Fibroblast of skin of right biceps (primary cell): Measurements from ENCODE around the gene QRICH2.
"Not testable (repeated sequence)": the region's sequence is repeated elsewhere in the genome, so short reads cannot be mapped to it uniquely, and the experiment has no call there.

Source experiments
- DNase-seq: peaks from one replicate; pipeline ENCODE4 v3.0.0-alpha.2; 2013

Gene QRICH2

DNA sequence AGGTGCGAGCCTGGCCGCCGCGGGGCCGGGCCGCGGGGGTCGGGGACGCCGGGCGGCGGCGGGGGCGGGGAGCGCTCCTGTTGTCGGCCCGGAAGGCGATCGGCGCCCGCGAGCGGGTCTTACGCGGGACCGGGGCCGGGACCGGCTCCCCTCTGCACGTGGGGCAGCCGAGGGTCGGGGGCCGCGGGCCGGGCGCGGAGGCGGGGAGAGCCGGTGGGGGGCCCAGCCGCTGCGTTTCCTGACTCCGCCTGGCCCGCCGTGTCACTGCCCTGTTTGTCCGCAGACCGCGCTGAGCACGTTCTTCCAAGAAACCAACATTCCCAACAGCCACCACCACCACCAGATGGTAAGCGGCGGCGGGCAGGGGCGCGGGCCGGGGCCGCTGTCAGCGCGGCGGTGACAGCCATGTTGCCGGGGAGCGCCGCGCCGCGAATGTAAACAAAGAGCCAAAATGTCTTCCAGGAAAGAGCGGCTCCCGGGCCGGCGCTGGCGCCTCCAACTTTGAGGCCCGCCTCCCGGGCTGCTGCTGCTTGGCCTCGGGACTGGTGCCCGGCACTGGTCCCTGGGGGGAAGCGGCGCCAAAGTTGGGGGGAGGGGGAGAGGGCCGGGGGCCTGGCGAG lies 42.3 kb downstream of the QRICH2 start:
- DNase-seq: peak; percentile 51

GRCh38 chr17:76264755-76265623 lies 43.1 kb downstream of the QRICH2 start, which contains the start of gene UBALD2:
Gene UBALD2, plus strand, starts transcription at chr17:76265348. Its CDS starts 158 bp downstream, at chr17:76265506.
- DNase-seq: peak; percentile 100

GRCh38 chr17:76264425-76264754 lies 43.7 kb downstream of the QRICH2 start:
- no peak for DNase-seq

DNA sequence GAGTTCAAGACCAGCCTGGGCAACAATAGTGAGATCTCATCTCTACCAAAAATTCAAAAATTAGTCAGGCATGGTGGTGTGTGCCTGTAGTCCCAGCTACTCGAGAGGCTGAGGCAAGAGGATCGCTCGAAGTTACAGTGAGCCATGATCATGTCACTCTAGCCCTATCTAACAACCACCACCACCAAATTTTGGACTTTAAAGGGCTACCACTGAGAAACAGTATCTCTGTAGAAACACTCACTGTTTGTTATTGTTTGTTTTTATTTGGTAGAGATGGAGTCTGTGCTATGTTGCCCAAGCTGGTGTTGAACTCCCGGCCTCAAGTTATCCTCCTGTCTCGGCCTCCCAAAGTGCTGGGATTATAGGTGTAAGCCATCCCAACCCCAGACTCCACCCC lies 44.2 kb downstream of the QRICH2 start:
- no peak for DNase-seq

- DNase-seq: no peak
These were observed 45.2 kb downstream of the QRICH2 start for GRCh38 chr17:76262732-76263344.

DNA sequence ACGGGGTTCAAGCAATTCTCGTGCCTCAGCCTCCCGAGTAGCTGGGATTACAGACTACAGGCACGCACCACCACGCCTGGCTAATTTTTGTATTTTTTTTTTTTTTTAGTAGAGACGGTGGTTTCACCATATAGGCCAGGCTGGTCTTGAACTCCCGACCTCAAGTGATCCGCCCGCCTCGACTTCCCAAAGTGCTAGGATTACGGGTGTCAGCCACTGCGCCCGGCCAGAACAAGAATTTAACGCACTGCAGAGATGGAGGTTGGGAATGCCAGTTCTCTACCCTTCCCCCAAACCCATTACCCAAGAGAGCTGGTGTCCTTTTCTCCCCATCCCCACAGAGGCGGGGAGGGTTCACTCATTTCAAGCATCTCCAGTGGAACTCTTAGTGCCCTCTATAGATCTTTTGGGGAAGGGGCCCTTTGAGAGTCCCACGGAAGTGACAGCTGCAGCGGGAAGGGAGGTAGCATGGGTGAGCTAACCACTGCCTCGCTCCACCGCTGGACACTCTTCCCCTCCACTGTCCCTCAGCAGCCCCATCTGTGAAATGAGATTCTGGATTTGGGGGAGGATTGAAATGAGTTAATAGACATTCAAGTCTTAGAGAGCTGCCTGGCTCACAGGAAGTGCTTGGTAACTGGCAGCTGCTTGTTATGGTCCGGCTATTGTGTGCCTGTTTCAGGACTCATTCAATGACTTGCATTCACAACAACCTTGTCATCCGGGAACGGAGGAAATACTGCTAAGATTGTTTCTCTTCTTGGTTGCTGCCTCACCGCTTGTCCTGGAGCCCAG lies 46.5 kb downstream of the QRICH2 start:
- DNase-seq: peak; percentile 35

- DNase-seq: no peak
These were observed 47.4 kb downstream of the QRICH2 start for GRCh38 chr17:76260669-76261068.

GRCh38 chr17:76260220-76260619 lies 47.9 kb downstream of the QRICH2 start:
- no peak for DNase-seq

- DNase-seq: not testable (repeated sequence)
These were observed 51.5 kb downstream of the QRICH2 start for GRCh38 chr17:76256430-76257050.

GRCh38 chr17:76255801-76256429 lies 52.2 kb downstream of the QRICH2 start:
- no peak for DNase-seq

DNA sequence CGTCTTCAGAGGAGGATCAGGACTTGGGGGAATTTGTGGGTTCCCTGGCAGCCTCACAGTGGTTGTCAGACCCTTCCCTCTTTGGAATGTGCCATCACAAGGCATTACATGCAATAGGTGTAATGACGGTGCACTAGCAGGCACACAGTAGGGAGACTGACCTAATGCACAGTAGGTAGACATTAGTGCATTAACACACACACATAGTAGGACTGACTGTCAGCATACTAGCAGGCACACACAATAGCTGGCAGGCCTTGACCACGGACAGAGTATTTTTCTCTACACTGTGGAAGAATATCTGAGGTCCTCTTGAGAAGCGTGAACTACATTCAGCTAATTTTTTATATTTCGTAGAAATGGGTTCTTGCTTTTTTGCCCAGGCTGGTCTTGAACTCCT lies 53.8 kb downstream of the QRICH2 start:
- DNase-seq: no peak

GRCh38 chr17:76253841-76254240 lies 54.2 kb downstream of the QRICH2 start:
- no peak for DNase-seq

GRCh38 chr17:76252967-76253766 lies 54.9 kb downstream of the QRICH2 start:
- DNase-seq: not testable (repeated sequence)

DNA sequence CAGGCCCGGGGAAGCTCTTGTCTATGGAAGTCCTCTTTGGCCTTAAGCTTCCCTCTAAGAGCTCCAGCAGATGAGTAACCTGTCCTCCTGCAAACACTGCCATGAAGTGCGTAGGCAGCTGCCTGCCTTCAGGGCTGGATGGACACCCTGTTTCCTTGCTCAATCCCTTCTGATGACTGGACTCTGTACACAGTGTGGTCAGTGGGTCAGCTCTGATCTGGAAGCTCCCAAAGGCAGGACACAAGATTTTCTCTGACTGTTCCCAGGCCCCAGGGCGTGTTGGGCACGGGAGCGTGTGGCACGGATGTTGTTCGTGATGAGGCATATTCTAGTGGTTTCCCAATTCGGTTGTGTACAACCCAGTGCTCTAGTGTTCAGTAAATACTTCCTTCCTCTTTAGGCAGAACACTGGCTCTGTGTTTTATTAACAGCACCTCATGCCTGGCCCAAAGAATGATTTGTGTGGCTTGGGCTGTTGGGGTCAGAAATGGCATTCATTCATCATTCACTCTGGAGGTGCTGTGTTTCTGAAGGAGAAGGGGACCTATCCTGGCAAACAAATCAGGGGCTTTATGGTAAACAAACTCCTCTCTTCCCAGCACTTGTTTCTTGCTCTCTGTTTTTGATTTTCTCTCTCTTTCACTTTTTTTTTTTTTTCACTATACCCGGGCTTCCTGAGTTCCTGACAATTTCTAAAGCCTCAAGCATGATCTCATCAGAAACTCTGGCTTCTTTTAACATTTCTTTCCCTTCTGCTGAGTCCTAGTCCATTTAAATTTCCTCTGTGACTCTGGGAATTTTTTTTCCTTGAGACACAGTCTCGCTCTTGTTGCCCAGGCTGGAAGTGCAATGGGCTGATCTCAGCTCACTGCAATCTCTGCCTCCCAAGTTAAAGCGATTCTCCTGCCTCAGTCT lies 55.8 kb downstream of the QRICH2 start:
- no peak for DNase-seq

- no peak for DNase-seq
These were observed 56.5 kb downstream of the QRICH2 start for GRCh38 chr17:76251478-76252039.

DNA sequence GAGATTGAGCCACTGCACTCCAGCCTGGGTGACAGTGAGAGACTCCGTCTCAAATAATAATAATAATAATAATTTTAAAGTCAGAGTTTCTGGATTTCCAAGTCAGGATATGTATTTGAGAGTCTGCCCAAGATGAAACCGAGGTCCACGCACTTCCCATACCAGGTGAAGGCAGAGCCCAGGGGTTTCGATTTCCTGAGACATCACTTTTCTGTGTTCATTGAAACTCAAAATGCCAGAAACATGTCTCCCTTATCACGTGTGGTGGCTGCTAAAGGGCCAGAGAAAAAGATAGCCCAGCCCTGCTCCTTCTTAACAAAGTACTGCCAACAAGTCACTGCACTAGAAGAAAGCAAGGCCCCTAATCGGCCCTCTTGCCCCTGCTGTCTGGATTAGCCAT lies 57.9 kb downstream of the QRICH2 start:
- DNase-seq: no peak

DNA sequence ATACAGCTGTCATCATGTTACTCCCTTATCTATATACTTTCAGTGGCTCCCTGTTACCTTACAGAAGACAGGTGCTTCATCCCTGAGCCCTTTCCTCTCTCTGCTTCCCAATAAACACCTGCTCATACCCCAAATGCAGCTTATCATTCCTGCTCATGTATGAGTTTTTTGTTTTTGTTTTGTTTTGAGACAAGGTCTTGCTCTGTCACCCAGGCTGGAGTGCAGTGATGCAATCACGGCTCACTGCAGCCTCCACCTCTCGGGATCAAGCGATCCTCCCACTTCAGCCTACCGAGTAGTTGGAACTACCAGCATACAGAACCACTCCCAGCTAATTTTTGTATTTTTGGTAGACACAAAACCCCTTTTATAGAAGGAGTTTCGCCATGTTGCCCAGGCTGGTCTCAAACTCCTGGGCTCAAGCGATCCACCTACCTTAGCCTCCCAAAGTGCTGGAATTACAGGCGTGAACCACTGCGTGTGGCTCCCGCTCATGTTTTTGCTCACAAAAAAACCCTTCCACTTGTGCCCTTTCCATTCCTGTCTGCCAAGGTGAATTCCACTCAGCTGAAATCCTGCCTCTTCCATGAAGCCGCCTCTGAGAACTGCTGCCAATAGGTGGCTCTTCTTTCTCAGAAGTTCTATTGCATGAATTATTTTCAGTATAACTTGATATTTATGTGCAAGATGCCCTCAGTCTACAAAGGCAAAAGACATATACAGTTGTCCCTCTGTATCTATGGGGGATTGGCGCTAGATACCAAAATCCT lies 59.9 kb downstream of the QRICH2 start:
- DNase-seq: no peak

DNA sequence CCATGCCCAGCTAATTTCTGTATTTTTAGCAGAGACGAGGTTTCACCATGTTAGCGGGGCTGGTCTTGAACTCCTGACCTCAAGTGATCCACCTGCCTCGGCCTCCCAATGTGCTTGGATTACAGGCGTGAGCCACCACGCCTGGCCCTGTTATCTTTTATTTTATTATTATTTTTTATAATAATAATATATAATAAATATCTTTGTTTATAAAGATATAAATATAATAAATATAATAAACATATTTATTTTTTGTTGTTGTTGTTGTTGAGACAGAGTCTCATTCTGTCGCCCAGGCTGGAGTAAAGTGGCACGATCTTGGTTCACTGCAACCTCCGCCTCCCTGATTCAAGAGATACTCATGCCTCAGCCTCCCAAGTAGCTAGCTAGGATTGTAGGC lies 60.8 kb downstream of the QRICH2 start:
- no peak for DNase-seq
